Effector CD8-positive, alpha-beta T cell (primary cell): ENCODE data around the gene TRIM28.
"Not testable (repeated sequence)": the region's sequence is repeated elsewhere in the genome, so short reads cannot be mapped to it uniquely, and the experiment has no call there.

Experiments
- DNase-seq: peaks from one replicate; lab custom pipeline; 2025; lab: John Stamatoyannopoulos, UW

The TRIM28 gene

GRCh38 chr19:58519087-58519354, 24.8 kb upstream of the TRIM28 start:
- DNase-seq = peak; percentile 29

GRCh38 chr19:58519355-58520256, 24.3 kb upstream of the TRIM28 start, which contains the start of gene ZBTB45:
Gene ZBTB45 (minus strand): TSS chr19:58519810. CDS start chr19:58517673, 2,137 bp downstream.
- peak; percentile 79 for DNase-seq

- no peak for DNase-seq
These were observed 23.6 kb upstream of the TRIM28 start for GRCh38 chr19:58520257-58520599.

GRCh38 chr19:58521651-58522050, 22.2 kb upstream of the TRIM28 start:
- no peak for DNase-seq

GRCh38 chr19:58522709-58523108, 21.2 kb upstream of the TRIM28 start:
- no peak for DNase-seq

- DNase-seq = no peak
These were observed 14.5 kb upstream of the TRIM28 start for GRCh38 chr19:58529405-58529804.

GRCh38 chr19:58531034-58531840, 12.6 kb upstream of the TRIM28 start:
- DNase-seq = no peak

- no peak for DNase-seq
These were observed 8.0 kb upstream of the TRIM28 start for GRCh38 chr19:58535857-58536256.

- DNase-seq = no peak
These were observed 6.7 kb upstream of the TRIM28 start for GRCh38 chr19:58536852-58537798.

- peak; percentile 32 for DNase-seq
These were observed 5.4 kb upstream of the TRIM28 start for GRCh38 chr19:58538257-58539168.

- not testable (repeated sequence) for DNase-seq
These were observed 4.7 kb upstream of the TRIM28 start for GRCh38 chr19:58539169-58539559.

- not testable (repeated sequence) for DNase-seq
These were observed 1.1 kb upstream of the TRIM28 start for GRCh38 chr19:58542641-58543372.

- DNase-seq = no peak
These were observed 874 bp downstream of the TRIM28 start for GRCh38 chr19:58544591-58545285.

- DNase-seq = no peak
These were observed 1.6 kb downstream of the TRIM28 start for GRCh38 chr19:58545286-58546018.

- no peak for DNase-seq
These were observed 2.2 kb downstream of the TRIM28 start for GRCh38 chr19:58546019-58546530.

GRCh38 chr19:58547323-58548312, 3.8 kb downstream of the TRIM28 start:
- DNase-seq = no peak
